SH-SY5Y (cell line): Measurements from ENCODE around the gene CASK.

ENCODE experiments used
- GATA2 ChIP-seq: IDR thresholded peaks from 2 replicates; pipeline ENCODE4 v1.6.1; 2011; ENCODE audit warnings: mild to moderate bottlenecking, low read depth, low read length
- GATA3 ChIP-seq: IDR thresholded peaks from 2 replicates; pipeline ENCODE4 v1.6.1; 2011; ENCODE audit warnings: low read depth, mild to moderate bottlenecking, low read length, moderate library complexity

DNA sequence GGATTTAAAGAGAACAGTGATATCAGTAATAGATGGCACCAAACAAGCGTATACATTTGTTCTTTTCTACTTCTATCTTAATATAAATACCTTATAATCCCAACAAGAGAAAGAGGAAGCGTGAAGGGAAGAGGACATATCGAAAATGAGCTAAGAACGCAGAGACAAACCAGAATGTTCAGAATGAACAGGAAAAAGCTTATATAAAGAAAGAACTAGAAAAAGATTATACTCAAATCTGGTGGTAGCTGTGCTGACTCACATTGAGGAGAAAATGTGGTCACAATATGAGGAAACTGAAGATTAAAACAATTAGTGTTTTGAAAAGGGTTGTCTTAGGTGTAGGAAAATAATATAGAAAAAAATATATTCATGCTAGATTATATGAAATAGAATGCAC lies 236.6 kb downstream of the CASK start:
- TF ChIP-seq GATA2 (no peak), GATA3 (no peak)
